ENCODE measurements around the gene KRTAP9-2. TPM values are rescaled to one million over a fixed set of nuclear protein-coding genes. Genes with fewer than 3 reads are reported as not detected.
"Not testable (repeated sequence)": the region's sequence is repeated elsewhere in the genome, so short reads cannot be mapped to it uniquely, and the experiment has no call there.

KRTAP9-2 gene
- polyA plus RNA-seq, 3 donors = not detected

DNA sequence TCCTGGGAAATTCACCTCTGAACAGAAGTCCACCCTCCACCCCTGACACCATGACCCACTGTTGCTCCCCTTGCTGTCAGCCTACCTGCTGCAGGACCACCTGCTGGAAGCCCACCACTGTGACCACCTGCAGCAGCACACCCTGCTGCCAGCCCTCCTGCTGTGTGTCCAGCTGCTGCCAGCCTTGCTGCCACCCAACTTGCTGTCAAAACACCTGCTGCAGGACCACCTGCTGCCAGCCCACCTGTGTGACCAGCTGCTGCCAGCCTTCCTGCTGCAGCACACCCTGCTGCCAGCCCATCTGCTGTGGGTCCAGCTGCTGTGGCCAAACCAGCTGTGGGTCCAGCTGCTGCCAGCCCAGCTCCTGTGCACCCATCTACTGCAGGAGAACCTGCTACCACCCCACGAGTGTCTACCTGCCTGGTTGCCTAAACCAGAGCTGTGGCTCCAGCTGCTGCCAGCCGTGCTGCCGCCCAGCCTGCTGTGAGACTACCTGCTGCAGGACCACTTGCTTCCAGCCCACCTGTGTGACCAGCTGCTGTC, 49.3 kb downstream of the KRTAP9-2 start, which contains the start of gene KRTAP9-7:
KRTAP9-7 (plus strand) TSS at position 51 of the 543 bp plus-strand sequence; CDS start at position 51, 0 bp downstream.
- not testable (repeated sequence) for H3K27ac ChIP-seq (ENCODE audit: low read depth, low read length)
- 71 to 91% (median 75%) methylated on average over 3 of the region's 3 CpGs for WGBS, 3 donors

Other genes starting within 250 kb of the KRTAP9-2 start
- gene KRT40, start 242.3 kb upstream of the KRTAP9-2 start, polyA plus RNA-seq = under 1 TPM in 1 of 3 donors, not detected in 2; 0.15 TPM
- not detected for gene KRTAP3-3, start 232.5 kb upstream of the KRTAP9-2 start, polyA plus RNA-seq
- gene KRTAP3-2, start 226.7 kb upstream of the KRTAP9-2 start, polyA plus RNA-seq = not detected
- gene KRTAP3-1, start 217.5 kb upstream of the KRTAP9-2 start, polyA plus RNA-seq = not detected
- gene KRTAP1-5, start 199.4 kb upstream of the KRTAP9-2 start, polyA plus RNA-seq = under 1 TPM in 1 of 3 donors, not detected in 2; 0.07 TPM
- gene KRTAP1-4, start 196.5 kb upstream of the KRTAP9-2 start, polyA plus RNA-seq = not detected
- not detected for gene KRTAP1-3, start 191.8 kb upstream of the KRTAP9-2 start, polyA plus RNA-seq
- not detected for gene KRTAP1-1, start 185.2 kb upstream of the KRTAP9-2 start, polyA plus RNA-seq
- gene KRTAP2-1, start 179.3 kb upstream of the KRTAP9-2 start, polyA plus RNA-seq = not detected
- not detected for gene KRTAP2-2, start 171.4 kb upstream of the KRTAP9-2 start, polyA plus RNA-seq
- gene KRTAP2-3, start 166.5 kb upstream of the KRTAP9-2 start, polyA plus RNA-seq = not detected
- not detected for gene KRTAP2-4, start 160.8 kb upstream of the KRTAP9-2 start, polyA plus RNA-seq
- gene KRTAP4-7, start 142.5 kb upstream of the KRTAP9-2 start, polyA plus RNA-seq = not detected
- gene KRTAP4-8, start 128.5 kb upstream of the KRTAP9-2 start, polyA plus RNA-seq = not detected
- not detected for gene KRTAP4-16, start 124.4 kb upstream of the KRTAP9-2 start, polyA plus RNA-seq
- gene KRTAP4-9, start 121.3 kb upstream of the KRTAP9-2 start, polyA plus RNA-seq = not detected
- not detected for gene KRTAP4-11, start 108.3 kb upstream of the KRTAP9-2 start, polyA plus RNA-seq
- gene KRTAP4-12, start 102.5 kb upstream of the KRTAP9-2 start, polyA plus RNA-seq = not detected
- not detected for gene KRTAP4-6, start 86.1 kb upstream of the KRTAP9-2 start, polyA plus RNA-seq
- not detected for gene KRTAP4-5, start 76.8 kb upstream of the KRTAP9-2 start, polyA plus RNA-seq
- not detected for gene KRTAP4-4, start 65.9 kb upstream of the KRTAP9-2 start, polyA plus RNA-seq
- not detected for gene KRTAP4-3, start 58.4 kb upstream of the KRTAP9-2 start, polyA plus RNA-seq
- gene KRTAP4-2, start 48.4 kb upstream of the KRTAP9-2 start, polyA plus RNA-seq = not detected
- not detected for gene KRTAP4-1, start 41.7 kb upstream of the KRTAP9-2 start, polyA plus RNA-seq
- not detected for gene KRTAP9-1, start 36.8 kb upstream of the KRTAP9-2 start, polyA plus RNA-seq
- not detected for gene KRTAP9-3, start 5.8 kb downstream of the KRTAP9-2 start, polyA plus RNA-seq
- gene KRTAP9-8, start 11.4 kb downstream of the KRTAP9-2 start, polyA plus RNA-seq = not detected
- gene KRTAP9-4, start 23.0 kb downstream of the KRTAP9-2 start, polyA plus RNA-seq = not detected
- gene KRTAP9-9, start 28.7 kb downstream of the KRTAP9-2 start, polyA plus RNA-seq = not detected
- not detected for gene KRTAP9-6, start 38.7 kb downstream of the KRTAP9-2 start, polyA plus RNA-seq
- gene KRTAP9-7, start 49.0 kb downstream of the KRTAP9-2 start, polyA plus RNA-seq = not detected
- gene KRTAP29-1, start 76.2 kb downstream of the KRTAP9-2 start, polyA plus RNA-seq = not detected
- gene KRTAP16-1, start 82.7 kb downstream of the KRTAP9-2 start, polyA plus RNA-seq = not detected
- gene KRTAP17-1, start 89.1 kb downstream of the KRTAP9-2 start, polyA plus RNA-seq = not detected
- not detected for gene KRT33A, start 124.2 kb downstream of the KRTAP9-2 start, polyA plus RNA-seq
- gene KRT33B, start 143.2 kb downstream of the KRTAP9-2 start, polyA plus RNA-seq = not detected
- gene KRT34, start 155.7 kb downstream of the KRTAP9-2 start, polyA plus RNA-seq = under 1 TPM in 1 of 3 donors, not detected in 2; 0.07 TPM
- gene KRT31, start 171.0 kb downstream of the KRTAP9-2 start, polyA plus RNA-seq = not detected
- gene KRT37, start 197.9 kb downstream of the KRTAP9-2 start, polyA plus RNA-seq = not detected
- not detected for gene KRT38, start 214.3 kb downstream of the KRTAP9-2 start, polyA plus RNA-seq
- gene KRT32, start 240.7 kb downstream of the KRTAP9-2 start, polyA plus RNA-seq = under 1 TPM in 1 of 3 donors, not detected in 2; 0.03 TPM

Data from adipose tissue (tissue), 3 donors.